HEK293 (cell line): ENCODE measurements around the gene SAMD13.

Experiments used
- GFI1B ChIP-seq: fragments of 450-650 bp; formaldehyde crosslinking; IDR thresholded peaks from 2 replicates; pipeline ENCODE4 v1.5.1; 2016; ENCODE audit warnings: missing biosample characterization, missing genetic modification characterization
- HIC1 ChIP-seq: fragments of 450-650 bp; formaldehyde crosslinking; IDR thresholded peaks from 2 replicates; pipeline ENCODE4 v1.5.1; 2016; ENCODE audit warnings: missing biosample characterization, missing genetic modification characterization
- IKZF3 ChIP-seq: fragments of 450-650 bp; IDR thresholded peaks from 2 replicates; pipeline ENCODE4 v1.5.0; 2018; ENCODE audit warnings: missing biosample characterization, mild to moderate bottlenecking, missing genetic modification characterization, moderate library complexity
- KLF10 ChIP-seq: fragments of 450-650 bp; IDR thresholded peaks from 2 replicates; pipeline ENCODE4 v1.5.1; 2018; ENCODE audit warnings: missing biosample characterization, mild to moderate bottlenecking, missing genetic modification characterization
- SP7 ChIP-seq: fragments of 450-650 bp; formaldehyde crosslinking; IDR thresholded peaks from 2 replicates; pipeline ENCODE4 v1.5.1; 2016; ENCODE audit warnings: missing biosample characterization, missing genetic modification characterization
- TRIM28 ChIP-seq: IDR thresholded peaks from 2 replicates; pipeline ENCODE4 v1.6.1; 2011; ENCODE audit warnings: low read length, control low read depth, borderline replicate concordance
- YY1 ChIP-seq: fragments of 450-650 bp; formaldehyde crosslinking; IDR thresholded peaks from 2 replicates; pipeline ENCODE4 v1.5.1; 2018; ENCODE audit warnings: missing biosample characterization, missing genetic modification characterization
- ZBTB10 ChIP-seq: fragments of 450-650 bp; formaldehyde crosslinking; IDR thresholded peaks from 2 replicates; pipeline ENCODE4 v1.5.1; 2016; ENCODE audit warnings: missing biosample characterization, missing genetic modification characterization
- ZBTB48 ChIP-seq: fragments of 450-650 bp; formaldehyde crosslinking; IDR thresholded peaks from 2 replicates; pipeline ENCODE4 v1.5.1; 2016; ENCODE audit warnings: missing biosample characterization, missing genetic modification characterization
- ZBTB8A ChIP-seq: fragments of 450-650 bp; formaldehyde crosslinking; IDR thresholded peaks from 2 replicates; pipeline ENCODE4 v1.5.1; 2016; ENCODE audit warnings: missing biosample characterization, missing genetic modification characterization
- ZFP3 ChIP-seq: fragments of 450-650 bp; formaldehyde crosslinking; IDR thresholded peaks from 2 replicates; pipeline ENCODE4 v1.5.1; 2016; ENCODE audit warnings: low read depth, missing biosample characterization, missing genetic modification characterization
- ZNF184 ChIP-seq: fragments of 450-650 bp; IDR thresholded peaks from 2 replicates; pipeline ENCODE4 v1.5.1; 2018; ENCODE audit warnings: missing biosample characterization, mild to moderate bottlenecking, missing genetic modification characterization
- ZNF2 ChIP-seq: fragments of 450-650 bp; formaldehyde crosslinking; IDR thresholded peaks from 2 replicates; pipeline ENCODE4 v1.5.1; 2016; ENCODE audit warnings: missing biosample characterization, missing genetic modification characterization
- ZNF23 ChIP-seq: fragments of 450-650 bp; formaldehyde crosslinking; IDR thresholded peaks from 2 replicates; pipeline ENCODE4 v1.5.1; 2016; ENCODE audit warnings: missing biosample characterization, missing genetic modification characterization, borderline replicate concordance
- ZNF24 ChIP-seq: fragments of 450-650 bp; formaldehyde crosslinking; IDR thresholded peaks from 2 replicates; pipeline ENCODE4 v1.5.1; 2016; ENCODE audit warnings: missing biosample characterization, missing genetic modification characterization
- ZNF341 ChIP-seq: fragments of 450-650 bp; formaldehyde crosslinking; IDR thresholded peaks from 2 replicates; pipeline ENCODE4; 2016; ENCODE audit warnings: low read depth, missing biosample characterization, missing genetic modification characterization
- ZNF366 ChIP-seq: fragments of 450-650 bp; formaldehyde crosslinking; conservative IDR thresholded peaks from 2 replicates; pipeline ENCODE4 v1.5.1; 2016; ENCODE audit warnings: missing biosample characterization, missing genetic modification characterization
- ZNF398 ChIP-seq: fragments of 450-650 bp; formaldehyde crosslinking; IDR thresholded peaks from 2 replicates; pipeline ENCODE4 v1.5.1; 2017; ENCODE audit warnings: missing biosample characterization, missing genetic modification characterization
- ZNF416 ChIP-seq: fragments of 450-650 bp; formaldehyde crosslinking; IDR thresholded peaks from 2 replicates; pipeline ENCODE4 v1.5.1; 2016; ENCODE audit warnings: missing biosample characterization, missing genetic modification characterization
- ZNF548 ChIP-seq: fragments of 450-650 bp; formaldehyde crosslinking; IDR thresholded peaks from 2 replicates; pipeline ENCODE4 v1.5.1; 2016; ENCODE audit warnings: missing biosample characterization, missing genetic modification characterization
- ZNF561 ChIP-seq: fragments of 450-650 bp; IDR thresholded peaks from 2 replicates; pipeline ENCODE4 v1.5.1; 2018; ENCODE audit warnings: missing biosample characterization, missing genetic modification characterization, borderline replicate concordance
- ZNF610 ChIP-seq: fragments of 450-650 bp; formaldehyde crosslinking; IDR thresholded peaks from 2 replicates; pipeline ENCODE4 v1.5.1; 2016; ENCODE audit warnings: missing biosample characterization, missing genetic modification characterization, borderline replicate concordance
- ZNF677 ChIP-seq: fragments of 450-650 bp; IDR thresholded peaks from 2 replicates; pipeline ENCODE4 v1.5.0; 2018; ENCODE audit warnings: missing biosample characterization, mild to moderate bottlenecking, missing genetic modification characterization, moderate library complexity
- ZNF768 ChIP-seq: fragments of 450-650 bp; formaldehyde crosslinking; IDR thresholded peaks from 2 replicates; pipeline ENCODE4 v1.5.1; 2018; ENCODE audit warnings: missing biosample characterization, mild to moderate bottlenecking, missing genetic modification characterization
- ZSCAN16 ChIP-seq: fragments of 450-650 bp; formaldehyde crosslinking; IDR thresholded peaks from 2 replicates; pipeline ENCODE4 v1.5.1; 2016; ENCODE audit warnings: missing biosample characterization, missing genetic modification characterization
- ZSCAN4 ChIP-seq: fragments of 450-650 bp; formaldehyde crosslinking; IDR thresholded peaks from 2 replicates; pipeline ENCODE4 v1.5.1; 2017; ENCODE audit warnings: missing biosample characterization, missing genetic modification characterization
- TF ChIP-seq, protein P1 (sequence below): fragments of 450-650 bp; formaldehyde crosslinking; IDR thresholded peaks from 2 replicates; pipeline ENCODE4 v1.5.1; 2016; ENCODE audit warnings: missing biosample characterization, missing genetic modification characterization
- TF ChIP-seq, protein P2 (sequence below): fragments of 450-650 bp; formaldehyde crosslinking; IDR thresholded peaks from 2 replicates; pipeline ENCODE4 v1.5.1; 2016; ENCODE audit warnings: missing biosample characterization, missing genetic modification characterization

The SAMD13 gene

GRCh38 chr1:84298684-84299535, 2.6 kb upstream of the SAMD13 start (continued):
- TF ChIP-seq ZNF398 (tag by site-specific recombination) (peak; percentile 65), ZNF366 (tag by site-specific recombination) (peak; percentile 50; the same call in 1 of the 2 replicates), ZSCAN16 (peak; percentile 9; the same call in 1 of the 2 replicates), ZBTB8A (tag by site-specific recombination) (no peak; the same call in 1 of the 2 replicates), ZNF341 (tag by site-specific recombination) (peak; percentile 88), YY1 (tag by site-specific recombination) (peak; percentile 18; the same call in 1 of the 2 replicates), ZBTB48 (tag by site-specific recombination) (peak; percentile 86), TRIM28 (peak; percentile 58; the same call in 1 of the 2 replicates), SP7 (peak; percentile 49; the same call in 1 of the 2 replicates), GFI1B (tag by site-specific recombination) (no peak), ZNF23 (tag by site-specific recombination) (no peak), ZFP3 (tag by site-specific recombination) (no peak), ZNF677 (no peak), HIC1 (tag by site-specific recombination) (0 out of 2 replicates have a peak, but pooled peaks have one; percentile 58), ZBTB10 (peak; percentile 45), ZNF561 (tag by site-specific recombination) (no peak), ZSCAN4 (no peak), ZNF24 (no peak), ZNF416 (tag by site-specific recombination) (no peak), ZNF768 (tag by site-specific recombination) (no peak), ZNF610 (no peak), ZNF2 (peak; percentile 75; the same call in 1 of the 2 replicates), ZNF184 (tag by site-specific recombination) (no peak), KLF10 (peak; percentile 44; the same call in 1 of the 2 replicates), IKZF3 (tag by site-specific recombination) (peak; percentile 85), ZNF548 (tag by site-specific recombination) (no peak)
- TF ChIP-seq, protein P1, sequence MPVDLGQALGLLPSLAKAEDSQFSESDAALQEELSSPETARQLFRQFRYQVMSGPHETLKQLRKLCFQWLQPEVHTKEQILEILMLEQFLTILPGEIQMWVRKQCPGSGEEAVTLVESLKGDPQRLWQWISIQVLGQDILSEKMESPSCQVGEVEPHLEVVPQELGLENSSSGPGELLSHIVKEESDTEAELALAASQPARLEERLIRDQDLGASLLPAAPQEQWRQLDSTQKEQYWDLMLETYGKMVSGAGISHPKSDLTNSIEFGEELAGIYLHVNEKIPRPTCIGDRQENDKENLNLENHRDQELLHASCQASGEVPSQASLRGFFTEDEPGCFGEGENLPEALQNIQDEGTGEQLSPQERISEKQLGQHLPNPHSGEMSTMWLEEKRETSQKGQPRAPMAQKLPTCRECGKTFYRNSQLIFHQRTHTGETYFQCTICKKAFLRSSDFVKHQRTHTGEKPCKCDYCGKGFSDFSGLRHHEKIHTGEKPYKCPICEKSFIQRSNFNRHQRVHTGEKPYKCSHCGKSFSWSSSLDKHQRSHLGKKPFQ (tag by site-specific recombination), result peak; percentile 83
- TF ChIP-seq, protein P2, sequence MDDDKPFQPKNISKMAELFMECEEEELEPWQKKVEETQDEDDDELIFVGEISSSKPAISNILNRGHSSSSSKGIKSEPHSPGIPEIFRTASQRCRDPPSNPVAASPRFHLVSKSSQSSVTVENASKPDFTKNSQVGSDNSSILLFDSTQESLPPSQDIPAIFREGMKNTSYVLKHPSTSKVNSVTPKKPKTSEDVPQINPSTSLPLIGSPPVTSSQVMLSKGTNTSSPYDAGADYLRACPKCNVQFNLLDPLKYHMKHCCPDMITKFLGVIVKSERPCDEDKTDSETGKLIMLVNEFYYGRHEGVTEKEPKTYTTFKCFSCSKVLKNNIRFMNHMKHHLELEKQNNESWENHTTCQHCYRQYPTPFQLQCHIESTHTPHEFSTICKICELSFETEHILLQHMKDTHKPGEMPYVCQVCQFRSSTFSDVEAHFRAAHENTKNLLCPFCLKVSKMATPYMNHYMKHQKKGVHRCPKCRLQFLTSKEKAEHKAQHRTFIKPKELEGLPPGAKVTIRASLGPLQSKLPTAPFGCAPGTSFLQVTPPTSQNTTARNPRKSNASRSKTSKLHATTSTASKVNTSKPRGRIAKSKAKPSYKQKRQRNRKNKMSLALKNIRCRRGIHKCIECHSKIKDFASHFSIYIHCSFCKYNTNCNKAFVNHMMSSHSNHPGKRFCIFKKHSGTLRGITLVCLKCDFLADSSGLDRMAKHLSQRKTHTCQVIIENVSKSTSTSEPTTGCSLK, result no peak
